Activated CD4-positive, alpha-beta T cell treated with anti-CD3 and anti-CD28 coated beads, Interleukin-2, Interleukin-4, amounts not matched to agents 100 ng/mL and 50 ng/mL, durations not matched to agents 16 hours and 8 hours (primary cell): Measurements from ENCODE around the gene STAB2.
"Not testable (repeated sequence)": the region's sequence is repeated elsewhere in the genome, so short reads cannot be mapped to it uniquely, and the experiment has no call there.

Experiments used
- DNase-seq: peaks from one replicate; pipeline ENCODE4 v3.0.0-alpha.2; 2020; ENCODE audit warnings: low spot score

The STAB2 gene

GRCh38 chr12:103647267-103647666 lies 60.2 kb downstream of the STAB2 start:
- DNase-seq = no peak

DNA sequence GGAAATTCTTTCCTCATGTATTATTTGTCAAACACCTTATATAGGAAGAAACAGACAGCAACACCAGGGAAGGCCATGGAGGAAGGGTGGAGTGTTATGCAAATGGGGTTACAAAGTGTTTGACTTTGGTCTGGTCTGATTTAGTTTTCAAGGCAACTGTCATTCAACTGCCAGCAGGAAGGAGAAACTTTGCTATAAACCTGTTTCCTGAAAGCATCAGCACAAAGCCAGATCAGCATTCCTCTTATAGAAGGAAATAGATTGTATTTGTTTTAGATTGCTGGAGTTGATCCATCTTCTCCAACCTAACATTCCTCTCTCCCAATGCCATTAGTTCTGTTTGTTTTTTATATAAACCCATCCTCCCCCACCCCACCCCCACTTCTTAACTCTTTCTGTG lies 65.7 kb downstream of the STAB2 start:
- DNase-seq = no peak

DNA sequence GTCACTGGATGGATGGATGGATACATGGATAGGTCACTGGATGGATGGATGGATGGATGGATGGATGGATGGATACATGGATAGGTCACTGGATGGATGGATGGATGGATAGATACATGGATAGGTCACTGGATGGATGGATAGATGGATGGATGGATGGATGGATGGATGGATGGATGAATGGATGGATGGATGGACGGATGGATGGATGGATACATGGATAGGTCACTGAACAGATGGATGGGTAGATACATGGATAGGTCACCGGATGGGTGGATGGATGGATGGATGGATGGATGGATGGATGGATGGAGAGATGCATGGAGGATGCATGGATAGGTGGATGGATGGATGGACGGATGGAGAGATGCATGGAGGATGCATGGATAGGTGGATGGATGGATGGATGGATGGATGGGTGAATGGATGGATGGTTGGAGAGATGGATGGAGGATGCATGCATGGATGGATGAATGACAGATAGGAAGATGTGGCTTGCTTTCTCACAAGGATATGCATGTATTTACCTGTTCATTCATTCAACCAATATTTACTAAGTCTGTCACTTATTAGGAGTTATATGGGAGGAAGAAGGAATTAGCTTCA lies 66.6 kb downstream of the STAB2 start:
- DNase-seq = not testable (repeated sequence)

GRCh38 chr12:103654816-103655215 lies 67.7 kb downstream of the STAB2 start:
- no peak for DNase-seq

- no peak for DNase-seq
These were observed 69.2 kb downstream of the STAB2 start for GRCh38 chr12:103656291-103656690.

DNA sequence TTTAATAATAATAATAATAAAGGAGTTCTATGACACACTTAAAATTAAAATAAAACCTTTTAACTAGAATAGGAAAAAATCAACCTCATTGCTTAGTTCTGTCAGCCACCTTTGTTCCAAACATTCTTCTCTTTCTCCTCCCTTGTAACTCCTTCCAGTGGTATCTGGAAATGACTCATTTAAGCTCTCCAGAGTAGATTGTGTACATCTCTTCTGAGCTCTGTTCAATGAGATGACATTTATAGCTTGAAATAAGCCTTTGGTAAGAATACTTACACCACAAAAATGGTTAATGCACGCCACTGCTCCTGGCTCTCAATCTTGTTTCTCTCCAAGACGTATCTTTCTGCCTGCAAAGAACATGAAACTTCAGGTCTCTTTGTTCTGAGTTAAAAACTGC lies 70.3 kb downstream of the STAB2 start:
- DNase-seq = no peak

DNA sequence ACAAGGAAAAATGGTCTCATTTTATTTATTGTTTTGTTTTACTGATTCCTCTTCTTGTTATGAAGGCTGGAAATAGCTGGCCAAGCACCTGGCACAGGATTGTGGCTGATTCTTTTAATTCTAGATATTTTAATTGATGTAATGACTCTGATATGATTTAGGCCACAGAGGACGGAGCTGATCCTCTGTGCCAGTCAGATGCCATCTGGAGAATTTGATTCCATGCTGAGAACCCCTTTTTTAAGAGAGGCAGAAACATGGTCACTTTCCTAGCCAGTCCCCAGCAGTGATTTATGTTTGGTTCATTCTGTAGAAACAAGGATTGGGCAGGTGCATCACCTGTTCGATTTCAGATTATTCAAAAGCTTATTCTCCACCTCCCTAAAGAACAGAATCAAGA lies 77.6 kb downstream of the STAB2 start:
- no peak for DNase-seq

GRCh38 chr12:103665971-103666370 lies 78.9 kb downstream of the STAB2 start:
- DNase-seq = no peak

DNA sequence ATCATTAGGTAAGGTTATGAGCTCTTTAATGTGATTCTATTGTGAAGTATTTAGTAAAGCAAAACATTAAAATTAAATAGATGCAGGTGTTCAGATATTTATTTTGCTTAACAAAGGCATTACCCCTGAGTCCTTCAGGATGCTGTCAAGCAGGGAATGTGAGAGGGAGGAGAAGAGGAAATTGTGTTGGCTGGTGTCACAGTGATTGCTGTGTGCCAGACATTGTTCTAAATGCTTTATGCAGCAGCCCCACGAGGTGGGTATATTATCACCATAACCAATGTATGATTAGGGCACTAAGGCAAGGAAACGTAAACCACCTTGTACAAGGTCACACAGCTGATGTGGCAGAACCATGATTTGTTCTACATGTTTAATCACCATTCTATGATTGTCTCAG lies 80.1 kb downstream of the STAB2 start:
- DNase-seq = no peak

GRCh38 chr12:103668520-103668919 lies 81.4 kb downstream of the STAB2 start:
- DNase-seq = no peak

DNA sequence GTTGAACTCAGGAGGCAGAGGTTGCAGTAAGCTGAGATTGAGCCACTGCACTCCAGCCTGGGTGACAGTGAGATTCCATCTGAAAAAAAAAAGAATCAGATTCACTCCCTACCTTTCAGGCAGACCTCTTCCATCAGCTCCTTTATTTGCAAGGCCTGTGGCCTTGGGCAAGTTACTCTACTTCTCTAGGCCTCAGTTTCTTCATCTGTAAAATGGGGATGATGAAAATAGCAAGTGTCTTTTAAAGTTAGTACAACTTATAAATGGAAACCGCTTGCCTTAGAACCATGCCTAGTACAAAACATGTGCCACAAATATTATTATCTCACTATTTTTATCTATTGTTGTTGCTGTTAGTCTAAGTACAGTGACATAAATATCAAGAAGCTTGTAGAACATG lies 84.3 kb downstream of the STAB2 start:
- no peak for DNase-seq

DNA sequence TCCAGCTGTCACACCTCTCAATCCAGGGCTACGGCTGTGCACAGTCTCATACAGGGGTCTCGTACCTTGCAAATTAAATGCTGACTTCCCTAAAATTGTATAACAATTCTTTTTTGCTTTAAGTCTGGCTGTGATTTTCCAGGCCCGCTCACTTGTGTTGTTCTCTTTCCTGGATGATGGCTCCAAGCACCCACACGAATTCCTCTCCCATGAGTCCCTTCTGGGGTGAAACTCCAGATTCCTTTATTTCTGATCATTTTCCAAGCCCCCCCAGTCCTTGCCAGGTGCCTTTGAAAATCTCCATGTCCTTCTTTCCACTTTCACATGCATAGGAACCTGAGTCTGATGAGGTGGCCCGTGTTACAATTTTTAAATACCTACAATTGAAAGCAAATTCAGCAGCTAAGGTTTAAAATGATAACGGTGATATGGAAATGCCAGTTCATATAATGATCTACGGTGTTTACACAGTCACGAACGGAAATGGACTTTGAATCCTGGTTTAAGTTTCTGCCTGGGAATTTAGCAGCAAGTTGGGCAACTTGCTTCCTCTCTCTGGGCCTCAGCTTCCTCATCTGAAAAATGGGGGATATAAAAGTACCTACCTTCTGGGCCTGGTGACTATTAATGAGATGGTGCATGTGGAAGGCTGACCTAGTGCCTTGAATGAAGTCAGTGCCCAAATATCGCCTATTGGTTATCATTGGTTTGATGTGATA lies 85.5 kb downstream of the STAB2 start:
- DNase-seq = no peak

DNA sequence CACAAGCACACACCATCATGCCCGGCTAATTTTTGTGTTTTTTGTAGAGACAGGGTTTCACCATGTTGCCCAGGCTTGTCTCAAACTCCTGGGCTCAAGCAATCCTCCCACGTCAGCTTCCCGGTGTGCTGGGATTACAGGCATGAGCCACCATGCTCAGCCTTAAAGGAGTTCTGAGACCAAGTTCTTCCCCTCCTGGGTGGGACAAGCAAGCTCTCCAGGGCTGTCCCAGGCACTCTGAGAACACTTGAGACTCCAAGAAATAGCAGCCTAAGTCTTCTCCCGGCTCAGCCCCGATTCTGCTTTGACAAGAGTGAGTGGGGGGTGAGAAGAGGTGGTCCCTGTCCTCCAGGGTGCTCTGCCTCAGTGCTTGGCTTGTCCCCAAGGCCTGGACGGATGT lies 86.4 kb downstream of the STAB2 start:
- no peak for DNase-seq

- DNase-seq = no peak
These were observed 86.9 kb downstream of the STAB2 start for GRCh38 chr12:103673891-103674375.

- no peak for DNase-seq
These were observed 89.8 kb downstream of the STAB2 start for GRCh38 chr12:103676893-103677292.

DNA sequence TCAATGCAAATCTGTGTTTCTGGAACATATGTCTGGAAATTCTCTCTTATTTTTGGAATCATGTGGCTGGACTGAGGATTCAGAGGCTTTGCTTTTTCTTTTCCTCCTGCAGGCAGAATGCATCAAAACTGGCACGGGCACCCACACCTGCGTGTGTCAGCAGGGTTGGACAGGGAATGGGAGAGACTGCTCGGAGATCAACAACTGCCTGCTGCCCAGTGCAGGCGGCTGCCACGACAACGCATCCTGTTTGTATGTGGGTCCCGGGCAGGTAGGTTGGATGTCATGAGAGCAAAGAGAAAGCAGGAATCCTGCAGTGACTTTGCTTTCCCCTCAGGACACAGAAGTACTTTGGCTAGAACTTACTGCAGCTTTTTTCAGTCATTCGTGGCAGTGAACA lies 90.3 kb downstream of the STAB2 start:
- DNase-seq = no peak

- no peak for DNase-seq
These were observed 90.8 kb downstream of the STAB2 start for GRCh38 chr12:103677905-103678304.

DNA sequence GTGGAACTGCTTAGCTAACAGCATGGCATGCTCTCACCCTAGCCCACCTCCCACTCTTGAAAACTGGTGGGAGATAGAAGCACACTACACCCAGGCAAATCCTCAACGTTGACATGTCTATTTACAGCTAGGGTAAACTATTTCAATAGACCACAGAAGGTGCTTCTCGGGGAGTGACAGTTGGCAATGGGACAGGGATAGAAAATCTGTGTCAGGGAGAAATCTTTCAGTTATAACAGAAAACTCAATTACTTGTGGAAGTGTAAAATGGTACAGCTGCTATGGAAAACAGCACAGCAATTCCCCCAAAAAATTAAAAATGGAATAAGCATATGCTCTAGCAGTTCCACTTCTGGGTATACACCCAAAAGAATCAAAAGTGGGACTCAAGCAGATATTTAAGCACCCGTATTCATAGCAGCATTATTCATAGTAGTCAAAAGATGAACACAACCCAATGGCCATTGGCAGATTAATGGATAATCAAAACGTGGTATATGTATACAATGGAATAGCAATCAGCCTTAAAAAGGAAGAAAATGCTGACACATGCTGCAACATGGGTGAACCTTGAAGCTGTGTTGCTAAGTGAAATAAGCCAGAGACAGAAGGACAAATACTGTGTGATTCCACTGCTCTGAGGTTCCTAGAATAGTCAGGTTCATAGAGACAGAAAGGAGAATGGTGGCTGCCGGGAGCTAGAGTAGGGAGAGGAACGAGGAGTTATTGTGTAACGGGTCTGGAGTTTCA lies 92.5 kb downstream of the STAB2 start:
- no peak for DNase-seq

DNA sequence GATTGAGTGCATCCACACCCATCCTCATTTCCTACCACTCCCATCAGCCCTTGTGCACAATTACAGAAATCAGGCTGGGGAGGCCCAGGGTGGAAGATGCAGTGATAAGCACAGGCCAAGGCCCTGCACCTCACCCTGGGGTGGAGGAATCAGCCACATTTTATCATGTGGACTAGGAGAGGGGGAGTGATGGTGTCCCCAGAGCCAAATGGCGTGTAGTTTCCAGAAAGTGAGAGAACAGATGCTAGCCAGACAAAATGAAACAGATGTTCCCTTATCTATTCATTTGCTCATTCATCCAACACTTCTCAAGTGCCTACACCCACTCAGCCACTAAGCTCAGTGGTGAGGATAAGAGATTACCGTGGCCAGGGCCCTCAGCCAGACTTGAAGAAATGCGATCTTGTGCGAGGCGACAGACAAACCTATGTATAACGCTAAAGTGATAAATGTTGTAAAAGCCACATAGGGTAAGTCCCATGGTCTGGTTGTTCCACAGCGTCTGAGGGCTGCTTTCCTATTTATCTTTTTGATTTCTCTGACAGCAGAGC lies 93.6 kb downstream of the STAB2 start:
- DNase-seq = peak; percentile 6

DNA sequence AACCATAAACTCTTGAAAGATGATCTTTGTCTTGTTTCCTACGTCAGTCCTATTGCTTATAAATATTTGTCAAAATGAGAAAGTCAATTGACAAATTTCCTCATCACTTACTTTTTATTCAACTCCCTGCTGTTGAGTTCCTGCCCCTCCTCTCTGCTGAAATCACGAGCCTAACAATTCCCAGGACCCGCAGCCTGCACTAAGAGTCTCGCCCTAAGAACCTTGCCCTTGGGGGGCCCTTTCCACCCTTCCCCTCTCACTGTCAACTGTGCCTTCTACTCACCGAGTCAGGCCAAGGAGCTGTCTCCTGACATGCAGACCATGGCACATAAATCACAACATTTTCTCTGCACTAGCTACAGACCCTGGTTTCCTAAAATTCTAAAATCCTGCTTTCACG lies 99.0 kb downstream of the STAB2 start:
- no peak for DNase-seq

DNA sequence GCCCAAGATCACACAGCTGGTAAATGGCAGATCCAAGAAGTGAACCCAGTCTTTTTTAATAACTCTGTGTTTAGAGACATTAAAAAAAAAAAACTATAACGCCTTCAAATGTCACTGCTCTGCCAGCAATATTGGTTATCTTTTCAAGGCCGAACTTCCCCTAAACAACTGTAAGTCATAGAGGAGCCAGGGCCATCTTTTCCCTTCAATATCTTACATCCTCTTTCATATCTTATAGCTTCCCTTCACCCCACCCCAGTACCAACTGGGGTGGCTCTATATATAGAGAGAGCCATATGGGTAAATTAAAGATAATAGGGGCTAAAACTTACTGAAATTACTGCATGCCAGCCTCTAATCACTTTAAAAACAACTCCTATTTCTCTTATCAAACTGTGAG lies 100.2 kb downstream of the STAB2 start:
- no peak for DNase-seq

DNA sequence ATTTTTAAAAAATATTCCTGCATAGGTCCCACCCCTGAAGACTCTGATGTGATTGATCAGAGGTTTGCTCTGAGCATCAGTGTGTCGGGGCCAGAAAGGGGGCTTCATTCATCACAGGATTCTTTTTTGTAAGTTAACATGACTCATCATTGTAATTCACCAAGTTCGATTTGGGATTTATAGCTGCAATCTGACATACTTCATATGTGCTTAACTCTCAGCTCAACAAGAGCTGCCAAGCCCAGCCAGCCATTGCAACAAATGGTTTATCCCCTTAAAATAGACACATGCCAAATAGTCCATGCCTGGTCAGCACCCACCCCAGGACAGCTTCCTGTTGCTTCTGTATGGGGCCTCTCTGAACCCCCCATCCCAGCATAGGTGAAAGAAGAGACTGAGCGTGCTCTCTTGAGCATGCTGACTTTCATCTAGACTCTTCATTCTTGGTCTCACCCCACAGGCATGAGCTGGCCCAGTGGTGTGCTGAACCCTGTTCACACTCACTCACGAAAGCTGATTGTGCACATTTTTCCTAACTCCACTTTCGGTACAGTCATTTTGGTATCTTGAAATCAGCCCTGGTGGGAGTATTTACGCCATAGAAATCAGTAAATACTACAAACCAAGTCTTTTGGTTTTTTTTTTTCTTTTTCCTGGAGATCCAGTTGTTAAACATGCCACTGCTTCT lies 101.4 kb downstream of the STAB2 start:
- DNase-seq = peak; percentile 52
